Activated gamma-delta T cell treated with Interleukin-2 at 50 U/mL for 16 hours (primary cell): ENCODE data around the gene DNAJC4.
A peak's percentile ranks its signal among the peaks of the same experiment; 100 is the strongest.

Source experiments
- DNase-seq: peaks from one replicate; pipeline ENCODE4 v3.0.0-alpha.2; 2020

Gene DNAJC4

GRCh38 chr11:64230985-64231365 lies 627 bp downstream of the DNAJC4 start:
- no peak for DNase-seq

GRCh38 chr11:64231546-64231945 lies 1.2 kb downstream of the DNAJC4 start:
- no peak for DNase-seq

GRCh38 chr11:64232182-64232966 lies 2.0 kb downstream of the DNAJC4 start:
- DNase-seq = no peak

- DNase-seq = no peak
These were observed 2.6 kb downstream of the DNAJC4 start for GRCh38 chr11:64232967-64233315.

- peak; percentile 74 for DNase-seq
These were observed 3.7 kb downstream of the DNAJC4 start, which contains the start of gene VEGFB for GRCh38 chr11:64233913-64234586. Gene VEGFB, plus strand, starts transcription at chr11:64234584. Its CDS starts 250 bp downstream, at chr11:64234834.

- peak; percentile 51 for DNase-seq
These were observed 4.5 kb downstream of the DNAJC4 start for GRCh38 chr11:64234647-64235379.

GRCh38 chr11:64235437-64236161 lies 5.3 kb downstream of the DNAJC4 start:
- no peak for DNase-seq

GRCh38 chr11:64237484-64237951 lies 7.2 kb downstream of the DNAJC4 start:
- no peak for DNase-seq

- DNase-seq = no peak
These were observed 7.7 kb downstream of the DNAJC4 start for GRCh38 chr11:64238076-64238475.

- DNase-seq = no peak
These were observed 8.7 kb downstream of the DNAJC4 start for GRCh38 chr11:64238999-64239398.

- DNase-seq = no peak
These were observed 9.5 kb downstream of the DNAJC4 start for GRCh38 chr11:64239662-64240434.

- peak; percentile 96 for DNase-seq
These were observed 10.3 kb downstream of the DNAJC4 start, which contains the start of gene FKBP2 for GRCh38 chr11:64240435-64241240. Gene FKBP2, plus strand, starts transcription at chr11:64241095. Its CDS starts 1,293 bp downstream, at chr11:64242388.

GRCh38 chr11:64241241-64241490 lies 10.8 kb downstream of the DNAJC4 start:
- peak; percentile 100 for DNase-seq

- no peak for DNase-seq
These were observed 11.4 kb downstream of the DNAJC4 start for GRCh38 chr11:64241491-64242374.

GRCh38 chr11:64243236-64243854 lies 13.0 kb downstream of the DNAJC4 start:
- no peak for DNase-seq

GRCh38 chr11:64244107-64244506 lies 13.8 kb downstream of the DNAJC4 start:
- no peak for DNase-seq

- DNase-seq = no peak
These were observed 14.6 kb downstream of the DNAJC4 start for GRCh38 chr11:64244966-64245365.

GRCh38 chr11:64245401-64245796 lies 15.1 kb downstream of the DNAJC4 start:
- DNase-seq = peak; percentile 73

- peak; percentile 70 for DNase-seq
These were observed 15.7 kb downstream of the DNAJC4 start for GRCh38 chr11:64245797-64246620.
